ENCODE results near the gene C17orf114.

DNA sequence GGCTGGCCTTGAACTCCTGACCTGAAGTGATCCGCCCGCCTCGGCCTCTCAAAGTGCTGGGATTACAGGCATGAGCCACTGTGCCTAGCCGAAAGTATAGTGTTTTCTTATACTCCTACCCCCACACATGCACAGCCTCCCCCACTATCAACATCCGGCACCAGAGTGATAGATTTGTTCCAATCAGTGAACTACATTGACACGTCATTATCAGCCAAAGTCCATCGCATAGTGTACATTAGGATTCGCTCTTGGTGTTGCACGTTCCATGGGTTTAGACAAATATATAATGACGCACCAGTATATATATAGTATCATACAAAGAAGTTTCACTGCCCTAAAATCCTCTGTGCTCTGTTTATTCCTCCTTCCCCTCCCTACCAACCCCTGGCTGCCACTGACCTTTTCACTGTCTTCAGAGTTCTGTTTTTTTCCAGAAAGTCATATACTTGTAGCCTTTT lies 42.3 kb downstream of the C17orf114 start:
- TF ChIP-seq, protein P1, sequence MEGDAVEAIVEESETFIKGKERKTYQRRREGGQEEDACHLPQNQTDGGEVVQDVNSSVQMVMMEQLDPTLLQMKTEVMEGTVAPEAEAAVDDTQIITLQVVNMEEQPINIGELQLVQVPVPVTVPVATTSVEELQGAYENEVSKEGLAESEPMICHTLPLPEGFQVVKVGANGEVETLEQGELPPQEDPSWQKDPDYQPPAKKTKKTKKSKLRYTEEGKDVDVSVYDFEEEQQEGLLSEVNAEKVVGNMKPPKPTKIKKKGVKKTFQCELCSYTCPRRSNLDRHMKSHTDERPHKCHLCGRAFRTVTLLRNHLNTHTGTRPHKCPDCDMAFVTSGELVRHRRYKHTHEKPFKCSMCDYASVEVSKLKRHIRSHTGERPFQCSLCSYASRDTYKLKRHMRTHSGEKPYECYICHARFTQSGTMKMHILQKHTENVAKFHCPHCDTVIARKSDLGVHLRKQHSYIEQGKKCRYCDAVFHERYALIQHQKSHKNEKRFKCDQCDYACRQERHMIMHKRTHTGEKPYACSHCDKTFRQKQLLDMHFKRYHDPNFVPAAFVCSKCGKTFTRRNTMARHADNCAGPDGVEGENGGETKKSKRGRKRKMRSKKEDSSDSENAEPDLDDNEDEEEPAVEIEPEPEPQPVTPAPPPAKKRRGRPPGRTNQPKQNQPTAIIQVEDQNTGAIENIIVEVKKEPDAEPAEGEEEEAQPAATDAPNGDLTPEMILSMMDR (IDR thresholded peaks at IDR 0.05) = no peak
- no peak for TF ChIP-seq POLR2A (IDR thresholded peaks at IDR 0.05)
